Endothelial cell (in vitro differentiated cells): Measurements from ENCODE around the gene NWD2. TPM values are rescaled to one million over a fixed set of nuclear protein-coding genes. Genes with fewer than 3 reads are reported as not detected.

Experiments
- DNase-seq: peaks from one replicate; pipeline ENCODE4 v3.0.0; 2021; ENCODE audit warnings: low spot score
- H3K27ac Mint-ChIP-seq: one replicate; pipeline ENCODE4 v1.8.0; 2021; ENCODE audit warnings: mixed read lengths, inconsistent platforms; ENCODE audit not compliant: unreplicated experiment
- H3K27me3 Mint-ChIP-seq: one replicate; pipeline ENCODE4 v1.8.0; 2021; ENCODE audit warnings: mild to moderate bottlenecking, moderate library complexity, mixed read lengths, inconsistent platforms; ENCODE audit not compliant: unreplicated experiment
- H3K36me3 Mint-ChIP-seq: one replicate; pipeline ENCODE4 v1.8.0; 2021; ENCODE audit warnings: mild to moderate bottlenecking, low read depth, mixed read lengths, inconsistent platforms; ENCODE audit not compliant: unreplicated experiment
- H3K4me1 Mint-ChIP-seq: one replicate; pipeline ENCODE4 v1.8.0; 2021; ENCODE audit warnings: mild to moderate bottlenecking, mixed read lengths, inconsistent platforms; ENCODE audit not compliant: unreplicated experiment
- H3K4me3 Mint-ChIP-seq: one replicate; pipeline ENCODE4 v1.8.0; 2021; ENCODE audit warnings: mild to moderate bottlenecking, mixed read lengths, inconsistent platforms; ENCODE audit not compliant: unreplicated experiment
- H3K9me3 Mint-ChIP-seq: one replicate; pipeline ENCODE4 v1.8.0; 2021; ENCODE audit warnings: mixed read lengths, inconsistent platforms; ENCODE audit not compliant: unreplicated experiment
- CTCF ChIP-seq: fragments of 200-600 bp; sonication (generic); IDR thresholded peaks from one replicate; pipeline ENCODE4 v1.5.0; 2021; ENCODE audit warnings: antibody characterized with exemption; ENCODE audit not compliant: unreplicated experiment
- total RNA-seq: library from RNA; stranded (reverse); fragmentation: NEBNext Ultra II Directional; extraction: Animal tissue kit (Norgen Biotek cat#: 25700); gene quantifications from one replicate; pipeline ENCODE4 v1.2.1, GENCODE V29; 2021; ENCODE audit not compliant: unreplicated experiment

Gene NWD2
- total RNA-seq, 1 donor from 2014 or later = not detected

- Mint-ChIP-seq H3K4me1 (peaks cover 4% of the 10 kb centered on the region), H3K9me3 (no peaks in the 10 kb centered on the region), H3K27me3 (no peaks in the 10 kb centered on the region), H3K36me3 (no peaks in the 10 kb centered on the region), H3K27ac (no peak overlapping the region), H3K4me3 (no peak overlapping the region)
- no peak for TF ChIP-seq CTCF
- DNase-seq = no peak
Measured at GRCh38 chr4:37370052-37370451, 125.5 kb downstream of the NWD2 start.

DNA sequence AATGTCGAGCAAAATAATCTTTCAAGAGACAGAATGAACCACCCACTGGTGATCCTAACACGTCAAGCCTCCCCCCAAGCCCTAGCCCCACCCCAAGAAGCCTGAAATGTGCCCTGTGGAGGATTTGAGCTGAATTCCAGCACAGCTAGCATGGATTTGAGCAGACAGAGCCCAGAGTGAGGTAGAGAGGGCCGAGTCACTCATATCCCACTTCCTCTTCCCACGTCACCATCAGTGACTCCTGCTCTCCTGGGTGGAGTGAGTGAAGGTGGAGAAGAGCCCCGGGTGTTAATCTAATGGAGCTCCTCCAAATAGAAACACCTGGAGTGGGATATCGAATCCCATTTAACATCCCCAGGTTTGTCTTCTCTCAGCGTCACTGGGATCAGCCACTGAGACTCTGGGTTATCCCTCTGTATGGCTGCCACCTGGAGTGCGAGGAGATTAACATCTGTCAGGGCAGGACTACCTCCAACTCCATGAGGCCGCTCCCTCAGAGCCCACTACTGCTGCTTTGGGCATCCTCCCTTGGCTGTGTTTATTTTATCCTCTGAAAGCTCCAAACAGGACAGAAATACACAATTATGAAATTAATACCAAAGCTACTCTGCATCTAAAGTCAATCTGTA, 136.6 kb downstream of the NWD2 start:
- H3K36me3 Mint-ChIP-seq = no peaks in the 10 kb centered on the region
- no peak for DNase-seq
- no peak overlapping the region for H3K27ac Mint-ChIP-seq
- TF ChIP-seq CTCF = no peak
- no peaks in the 10 kb centered on the region for H3K9me3 Mint-ChIP-seq
- peaks cover 1% of the 10 kb centered on the region for H3K27me3 Mint-ChIP-seq
- no peak overlapping the region for H3K4me3 Mint-ChIP-seq
- no peaks in the 10 kb centered on the region for H3K4me1 Mint-ChIP-seq

- peaks cover 3% of the 10 kb centered on the region for H3K27me3 Mint-ChIP-seq
Measured at GRCh38 chr4:37383579-37384229, 139.2 kb downstream of the NWD2 start.

DNA sequence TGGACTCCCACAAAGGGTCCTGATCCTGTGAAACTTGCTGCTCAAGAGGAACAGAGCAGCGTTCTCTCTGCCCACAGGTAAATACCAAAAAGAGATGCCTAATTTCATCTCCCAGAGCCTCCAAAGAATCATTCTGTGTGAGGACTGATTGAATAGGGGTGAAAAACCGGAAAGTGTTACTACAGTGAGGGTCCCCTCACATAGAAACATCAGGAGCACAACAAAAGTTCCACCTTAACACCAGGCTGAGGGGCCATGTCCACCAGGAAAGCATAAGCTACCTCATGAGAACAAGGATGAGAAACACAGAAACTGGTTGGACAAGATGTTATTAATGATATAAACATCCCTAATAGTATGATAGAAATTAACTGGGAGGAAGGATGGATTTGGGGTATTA, 140.9 kb downstream of the NWD2 start:
- H3K4me3 Mint-ChIP-seq = no peak overlapping the region
- H3K36me3 Mint-ChIP-seq = no peaks in the 10 kb centered on the region
- no peak for TF ChIP-seq CTCF
- DNase-seq = no peak
- H3K27ac Mint-ChIP-seq = no peak overlapping the region
- no peaks in the 10 kb centered on the region for H3K9me3 Mint-ChIP-seq
- H3K4me1 Mint-ChIP-seq = no peaks in the 10 kb centered on the region
- H3K27me3 Mint-ChIP-seq = peaks cover 3% of the 10 kb centered on the region

More at GRCh38 chr4:37383579-37384229, 139.2 kb downstream of the NWD2 start:
- Mint-ChIP-seq H3K4me1 (no peaks in the 10 kb centered on the region), H3K4me3 (no peak overlapping the region), H3K27ac (no peak overlapping the region), H3K9me3 (no peaks in the 10 kb centered on the region), H3K36me3 (no peaks in the 10 kb centered on the region)
- TF ChIP-seq CTCF = peak; percentile 77
- DNase-seq = peak; percentile 52

- peaks cover 4% of the 10 kb centered on the region for H3K27me3 Mint-ChIP-seq
- H3K9me3 Mint-ChIP-seq = no peaks in the 10 kb centered on the region
- no peak for TF ChIP-seq CTCF
- no peak overlapping the region for H3K4me3 Mint-ChIP-seq
- DNase-seq = no peak
- no peak overlapping the region for H3K27ac Mint-ChIP-seq
- no peaks in the 10 kb centered on the region for H3K4me1 Mint-ChIP-seq
- no peaks in the 10 kb centered on the region for H3K36me3 Mint-ChIP-seq
Measured at GRCh38 chr4:37388681-37389365, 144.3 kb downstream of the NWD2 start.
